ENCODE measurements around the gene MLN.

MLN gene

GRCh38 chr6:33830635-33831240 is 26.9 kb upstream of the MLN start:
- Histone ChIP-seq H3K79me2 (no peaks in the 10 kb centered on the region), H3K27ac (no peak overlapping the region), H3K27me3 (ENCODE audit: control insufficient read depth, insufficient read depth, low read length) (no peaks in the 10 kb centered on the region), H2AFZ (no peak overlapping the region), H3K4me2 (ENCODE audit: low read length) (no peak overlapping the region), H3K4me1 (no peaks in the 10 kb centered on the region), H3K4me3 (ENCODE audit: low read depth, low read length) (no peak overlapping the region), H3K9me3 (ENCODE audit: control insufficient read depth, low read length) (no peaks in the 10 kb centered on the region), H3K9ac (no peak overlapping the region), H3K36me3 (ENCODE audit: control insufficient read depth, insufficient read depth, low read length) (no peaks in the 10 kb centered on the region)
- TF ChIP-seq, protein P1, sequence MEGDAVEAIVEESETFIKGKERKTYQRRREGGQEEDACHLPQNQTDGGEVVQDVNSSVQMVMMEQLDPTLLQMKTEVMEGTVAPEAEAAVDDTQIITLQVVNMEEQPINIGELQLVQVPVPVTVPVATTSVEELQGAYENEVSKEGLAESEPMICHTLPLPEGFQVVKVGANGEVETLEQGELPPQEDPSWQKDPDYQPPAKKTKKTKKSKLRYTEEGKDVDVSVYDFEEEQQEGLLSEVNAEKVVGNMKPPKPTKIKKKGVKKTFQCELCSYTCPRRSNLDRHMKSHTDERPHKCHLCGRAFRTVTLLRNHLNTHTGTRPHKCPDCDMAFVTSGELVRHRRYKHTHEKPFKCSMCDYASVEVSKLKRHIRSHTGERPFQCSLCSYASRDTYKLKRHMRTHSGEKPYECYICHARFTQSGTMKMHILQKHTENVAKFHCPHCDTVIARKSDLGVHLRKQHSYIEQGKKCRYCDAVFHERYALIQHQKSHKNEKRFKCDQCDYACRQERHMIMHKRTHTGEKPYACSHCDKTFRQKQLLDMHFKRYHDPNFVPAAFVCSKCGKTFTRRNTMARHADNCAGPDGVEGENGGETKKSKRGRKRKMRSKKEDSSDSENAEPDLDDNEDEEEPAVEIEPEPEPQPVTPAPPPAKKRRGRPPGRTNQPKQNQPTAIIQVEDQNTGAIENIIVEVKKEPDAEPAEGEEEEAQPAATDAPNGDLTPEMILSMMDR (IDR thresholded peaks at IDR 0.05) = no peak

DNA sequence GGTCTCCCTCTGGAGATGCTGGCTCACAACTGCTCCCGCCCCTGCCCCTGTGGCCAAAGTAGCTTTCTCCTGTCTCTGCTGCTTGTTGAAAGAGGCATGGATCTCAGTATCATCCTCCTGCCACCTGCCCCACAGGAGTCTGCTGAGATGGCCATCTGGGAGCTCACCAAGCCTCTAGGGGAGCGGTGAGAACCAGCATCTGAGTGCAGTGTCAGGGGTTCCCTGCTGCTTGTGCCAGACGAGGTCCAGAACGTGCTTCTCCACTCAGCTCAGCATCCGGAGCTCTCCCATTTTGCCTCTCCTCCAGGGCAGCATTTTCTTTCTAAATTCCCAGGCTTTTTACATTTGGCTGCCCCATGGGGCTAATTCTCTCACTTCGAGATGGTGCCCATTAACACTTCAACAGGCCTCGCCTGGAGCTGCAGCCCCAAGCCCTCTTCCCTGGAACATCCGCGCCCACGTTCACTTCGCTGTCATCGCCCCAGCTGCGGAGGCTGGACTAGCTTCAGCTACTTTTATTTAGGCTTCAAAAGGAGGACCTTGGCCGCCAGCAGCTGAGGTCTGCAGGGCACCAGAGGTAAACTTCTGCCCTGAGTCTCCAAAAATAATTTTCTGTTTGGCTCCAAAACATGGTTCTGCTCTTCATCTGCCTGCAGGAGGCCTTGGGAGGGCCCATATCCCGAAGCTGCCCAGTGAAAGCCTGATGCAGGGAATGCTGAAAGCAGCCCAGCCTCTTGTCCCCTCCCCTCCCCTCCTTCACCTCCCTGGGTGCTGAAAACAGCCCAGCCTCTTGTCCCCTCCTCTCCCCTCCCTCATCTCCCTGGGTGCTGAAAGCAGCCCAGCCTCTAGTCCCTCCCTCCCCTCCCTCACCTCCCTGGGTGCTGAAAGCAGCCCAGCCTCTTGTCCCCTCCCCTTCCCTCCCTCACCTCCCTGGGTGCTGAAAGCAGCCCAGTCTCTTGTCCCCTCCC is 25.2 kb upstream of the MLN start:
- Histone ChIP-seq H3K36me3 (ENCODE audit: control insufficient read depth, insufficient read depth, low read length) (no peaks in the 10 kb centered on the region), H3K4me2 (ENCODE audit: low read length) (no peak overlapping the region), H3K9ac (no peak overlapping the region), H2AFZ (no peak overlapping the region), H3K9me3 (ENCODE audit: control insufficient read depth, low read length) (no peaks in the 10 kb centered on the region), H3K79me2 (no peaks in the 10 kb centered on the region), H3K4me3 (ENCODE audit: low read depth, low read length) (no peak overlapping the region), H3K4me1 (no peaks in the 10 kb centered on the region), H3K27me3 (ENCODE audit: control insufficient read depth, insufficient read depth, low read length) (no peaks in the 10 kb centered on the region), H3K27ac (no peak overlapping the region)
- TF ChIP-seq, protein P1 (IDR thresholded peaks at IDR 0.05) = no peak

DNA sequence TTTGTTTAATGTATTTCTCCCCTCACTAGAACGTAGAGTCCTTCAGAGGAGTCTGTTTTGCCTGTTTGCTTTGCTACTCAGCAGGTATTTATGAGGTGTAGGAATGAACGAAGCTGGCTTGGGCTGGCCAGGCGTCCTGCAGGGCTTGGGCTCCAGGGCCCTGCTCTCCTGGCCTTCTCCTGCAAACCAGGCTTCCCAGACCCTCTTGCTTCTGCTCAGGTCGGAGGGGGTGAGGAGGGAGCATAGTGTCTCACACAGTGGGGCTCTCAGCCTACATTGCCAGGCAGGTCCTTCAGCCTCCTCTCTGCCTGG is 24.6 kb upstream of the MLN start:
- H3K27me3 ChIP-seq (ENCODE audit: control insufficient read depth, insufficient read depth, low read length) = no peaks in the 10 kb centered on the region
- H3K9ac ChIP-seq = no peak overlapping the region
- no peak overlapping the region for H3K27ac ChIP-seq
- no peak overlapping the region for H3K4me2 ChIP-seq (ENCODE audit: low read length)
- H3K36me3 ChIP-seq (ENCODE audit: control insufficient read depth, insufficient read depth, low read length) = no peaks in the 10 kb centered on the region
- H2AFZ ChIP-seq = no peak overlapping the region
- H3K4me1 ChIP-seq = no peaks in the 10 kb centered on the region
- no peaks in the 10 kb centered on the region for H3K79me2 ChIP-seq
- TF ChIP-seq, protein P1 (IDR thresholded peaks at IDR 0.05) = no peak
- no peaks in the 10 kb centered on the region for H3K9me3 ChIP-seq (ENCODE audit: control insufficient read depth, low read length)
- H3K4me3 ChIP-seq (ENCODE audit: low read depth, low read length) = no peak overlapping the region

DNA sequence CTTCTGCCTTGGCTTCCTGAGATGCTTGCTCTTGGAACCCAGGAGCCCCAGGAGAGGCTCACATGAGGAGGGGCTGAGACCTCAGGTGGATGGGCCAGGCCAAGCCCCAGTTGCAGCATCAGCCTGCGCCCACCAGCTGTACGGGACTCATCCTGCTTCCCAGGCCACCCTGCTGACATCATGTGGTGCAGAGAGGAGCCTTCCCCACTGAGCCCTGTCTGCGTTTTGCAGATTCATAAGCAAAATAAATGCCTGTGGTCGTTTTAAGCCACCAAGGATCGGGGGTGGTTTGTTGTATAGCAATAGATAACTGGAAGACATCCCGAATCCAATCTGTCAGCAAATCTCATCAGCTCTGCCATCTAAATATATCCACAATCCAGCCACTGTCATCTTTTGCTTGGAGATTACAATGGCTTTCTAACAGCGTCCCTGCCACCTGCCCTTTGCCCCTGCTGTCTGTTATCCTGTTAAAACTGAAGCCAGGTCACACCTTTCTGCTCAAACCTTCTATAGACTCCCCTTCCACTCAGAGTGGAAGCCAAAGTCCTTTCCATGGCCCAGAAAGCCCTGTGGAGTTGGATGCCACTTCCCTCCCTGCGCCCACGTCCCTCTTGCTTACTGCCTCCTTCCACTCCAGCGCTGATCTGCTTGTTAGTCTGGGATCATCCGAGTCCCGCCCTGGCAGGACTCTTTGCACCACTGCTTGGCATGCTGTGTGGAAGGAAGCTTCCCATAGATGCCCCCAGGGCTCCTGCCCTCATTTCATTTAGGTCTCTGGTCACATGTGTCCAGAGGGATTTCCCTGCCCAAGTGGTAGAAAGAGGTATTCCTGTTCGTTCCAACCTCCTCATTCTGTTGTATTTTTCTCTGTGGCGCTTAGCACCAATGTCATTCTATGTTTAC is 24.0 kb upstream of the MLN start:
- Histone ChIP-seq H3K27ac (no peak overlapping the region), H3K4me2 (ENCODE audit: low read length) (no peak overlapping the region), H3K27me3 (ENCODE audit: control insufficient read depth, insufficient read depth, low read length) (no peaks in the 10 kb centered on the region), H3K9ac (no peak overlapping the region), H3K9me3 (ENCODE audit: control insufficient read depth, low read length) (no peaks in the 10 kb centered on the region), H3K4me3 (ENCODE audit: low read depth, low read length) (no peak overlapping the region), H2AFZ (no peak overlapping the region), H3K79me2 (no peaks in the 10 kb centered on the region), H3K36me3 (ENCODE audit: control insufficient read depth, insufficient read depth, low read length) (no peaks in the 10 kb centered on the region), H3K4me1 (no peaks in the 10 kb centered on the region)
- TF ChIP-seq, protein P1 (IDR thresholded peaks at IDR 0.05) = no peak

Data from parathyroid adenoma (tissue), 2 donors.